HEK293 (cell line): ENCODE measurements around the gene ZNF367.

Source experiments
- CTCF ChIA-PET: fragments of 350-600 bp; formaldehyde crosslinking; extraction: SDS; loops from one replicate; lab custom pipeline; 2021; ENCODE audit warnings: antibody characterized with exemption; lab: Yijun Ruan, JAX
- POLR2A ChIA-PET: fragments of 300-600 bp; formaldehyde crosslinking; extraction: SDS; loops from one replicate; lab custom pipeline; 2020; ENCODE audit warnings: antibody characterized with exemption, inconsistent platforms; lab: Yijun Ruan, JAX
- H3K27ac ChIP-seq: fragments of 200-500 bp; sonication (Bioruptor generic); 2 replicates; pipeline ENCODE4 v1.5.1; 2014; ENCODE audit warnings: low read depth, low read length, control low read depth, inconsistent platforms; ENCODE audit errors: extremely low read depth
- H3K36me3 ChIP-seq, 2 experiments: fragments of 200-500 bp in 1 of 2; sonication (Bioruptor generic) in 1 of 2; 1 replicate in 1 of 2; 2 replicates in 1 of 2; pipeline ENCODE4 v1.5.1; 2014 to 2017; ENCODE audit warnings: inconsistent platforms in 2 of 2, low read length in 2 of 2; ENCODE audit not compliant: control insufficient read depth in 2 of 2, insufficient read depth in 1 of 2
- H3K4me1 ChIP-seq: fragments of 200-500 bp; sonication (Bioruptor generic); 2 replicates; pipeline ENCODE4 v1.5.1; 2014; ENCODE audit warnings: mild to moderate bottlenecking, low read length, inconsistent platforms; ENCODE audit not compliant: control insufficient read depth, insufficient read depth
- H3K4me3 ChIP-seq: 2 replicates; pipeline ENCODE4 v1.5.1; 2011; ENCODE audit warnings: low read depth, mild to moderate bottlenecking, control low read depth, low read length, moderate library complexity
- H3K9me3 ChIP-seq: fragments of 200-500 bp; sonication (Bioruptor generic); 2 replicates; pipeline ENCODE4 v1.5.1; 2014; ENCODE audit warnings: low read depth, low read length, inconsistent platforms; ENCODE audit not compliant: control insufficient read depth, insufficient read depth
- GLI2 ChIP-seq: fragments of 450-650 bp; formaldehyde crosslinking; IDR thresholded peaks from 2 replicates; pipeline ENCODE4; 2017; ENCODE audit warnings: missing biosample characterization, missing genetic modification characterization, low read depth, borderline replicate concordance
- GLI4 ChIP-seq: fragments of 450-650 bp; formaldehyde crosslinking; IDR thresholded peaks from 2 replicates; pipeline ENCODE4 v1.5.1; 2016; ENCODE audit warnings: missing biosample characterization, missing genetic modification characterization
- KLF10 ChIP-seq: fragments of 450-650 bp; IDR thresholded peaks from 2 replicates; pipeline ENCODE4 v1.5.1; 2018; ENCODE audit warnings: missing biosample characterization, mild to moderate bottlenecking, missing genetic modification characterization
- OSR2 ChIP-seq: fragments of 450-650 bp; formaldehyde crosslinking; IDR thresholded peaks from 2 replicates; pipeline ENCODE4 v1.5.1; 2016; ENCODE audit warnings: missing biosample characterization, missing genetic modification characterization
- PBX3 ChIP-seq: sonication (generic); formaldehyde crosslinking; IDR thresholded peaks from 2 replicates; pipeline ENCODE4 v1.8.1; 2022; ENCODE audit warnings: mild to moderate bottlenecking, moderate library complexity, missing genetic modification reagents
- PRDM1 ChIP-seq: fragments of 450-650 bp; formaldehyde crosslinking; IDR thresholded peaks from 2 replicates; pipeline ENCODE4; 2016; ENCODE audit warnings: missing biosample characterization, missing genetic modification characterization
- RBAK ChIP-seq: fragments of 450-650 bp; formaldehyde crosslinking; IDR thresholded peaks from 2 replicates; pipeline ENCODE4 v1.5.1; 2016; ENCODE audit warnings: missing biosample characterization, missing genetic modification characterization
- SCRT2 ChIP-seq: fragments of 450-650 bp; formaldehyde crosslinking; IDR thresholded peaks from 2 replicates; pipeline ENCODE4 v1.5.1; 2016; ENCODE audit warnings: missing biosample characterization, missing genetic modification characterization
- YY2 ChIP-seq: fragments of 450-650 bp; formaldehyde crosslinking; IDR thresholded peaks from 2 replicates; pipeline ENCODE4 v1.5.1; 2016; ENCODE audit warnings: missing biosample characterization, missing genetic modification characterization
- ZBTB20 ChIP-seq: fragments of 450-650 bp; formaldehyde crosslinking; IDR thresholded peaks from 2 replicates; pipeline ENCODE4 v1.5.1; 2016; ENCODE audit warnings: missing biosample characterization, missing genetic modification characterization
- ZNF18 ChIP-seq: fragments of 450-650 bp; formaldehyde crosslinking; IDR thresholded peaks from 2 replicates; pipeline ENCODE4 v1.5.1; 2016; ENCODE audit warnings: missing biosample characterization, missing genetic modification characterization
- ZNF202 ChIP-seq: fragments of 450-650 bp; formaldehyde crosslinking; IDR thresholded peaks from 2 replicates; pipeline ENCODE4 v1.5.1; 2016; ENCODE audit warnings: missing biosample characterization, missing genetic modification characterization, borderline replicate concordance
- ZNF239 ChIP-seq: fragments of 450-650 bp; formaldehyde crosslinking; IDR thresholded peaks from 2 replicates; pipeline ENCODE4 v1.5.1; 2016; ENCODE audit warnings: missing biosample characterization, missing genetic modification characterization
- ZNF280C ChIP-seq: fragments of 450-650 bp; formaldehyde crosslinking; IDR thresholded peaks from 2 replicates; pipeline ENCODE4 v1.5.1; 2016; ENCODE audit warnings: missing biosample characterization, missing genetic modification characterization
- ZNF302 ChIP-seq: fragments of 450-650 bp; formaldehyde crosslinking; IDR thresholded peaks from 2 replicates; pipeline ENCODE4 v1.5.1; 2016; ENCODE audit warnings: missing biosample characterization, missing genetic modification characterization, low read depth
- ZNF530 ChIP-seq: fragments of 450-650 bp; formaldehyde crosslinking; IDR thresholded peaks from 2 replicates; pipeline ENCODE4 v1.5.1; 2016; ENCODE audit warnings: low read depth, missing biosample characterization, missing genetic modification characterization
- ZNF654 ChIP-seq: fragments of 450-650 bp; formaldehyde crosslinking; IDR thresholded peaks from 2 replicates; pipeline ENCODE4 v1.5.1; 2016; ENCODE audit warnings: low read depth, missing biosample characterization, missing genetic modification characterization

Gene ZNF367

GRCh38 chr9:96399325-96399633, 18.9 kb downstream of the ZNF367 start (continued):
- TF ChIP-seq GLI2 (tag by site-specific recombination) (no peak), ZNF202 (tag by site-specific recombination) (no peak)
- TF ChIP-seq, all 188 proteins: peak for 0

- H3K36me3 ChIP-seq = peaks cover 3 to 27% of the 10 kb centered on the region in 2 experiments; a peak in 2 of 3 replicates
- no peak overlapping the region for H3K27ac ChIP-seq
- ChIA-PET CTCF (interaction anchor here (0.6 kb wide), 2 partner anchors 20 to 32 kb away, joined by 3 read pairs; no protein-coding TSS in a partner anchor), POLR2A (no interaction called here)
- no peak overlapping the region for H3K4me3 ChIP-seq
- TF ChIP-seq KLF10 (tag by site-specific recombination) (no peak), ZNF654 (tag by site-specific recombination) (no peak), PRDM1 (no peak), OSR2 (tag by site-specific recombination) (no peak), YY2 (tag by site-specific recombination) (no peak)
- H3K9me3 ChIP-seq = no peaks in the 10 kb centered on the region
- no peaks in the 10 kb centered on the region for H3K4me1 ChIP-seq
Measured at GRCh38 chr9:96398582-96399324, 19.4 kb downstream of the ZNF367 start.

- ChIA-PET POLR2A (no interaction called here), CTCF (no interaction called here)
- TF ChIP-seq GLI4 (no peak), ZNF18 (tag by site-specific recombination) (no peak), ZNF280C (tag by site-specific recombination) (no peak), SCRT2 (tag by site-specific recombination) (no peak), ZNF530 (no peak), RBAK (tag by site-specific recombination) (no peak), ZNF239 (tag by site-specific recombination) (no peak), ZNF302 (tag by site-specific recombination) (no peak), PBX3 (CRISPR knock-in tag) (no peak), ZBTB20 (tag by site-specific recombination) (no peak)
- peaks cover 22 to 54% of the 10 kb centered on the region in 2 experiments; a peak in 2 of 3 replicates for H3K36me3 ChIP-seq
- no peak overlapping the region for H3K27ac ChIP-seq
- H3K4me3 ChIP-seq = no peak overlapping the region
- H3K9me3 ChIP-seq = no peaks in the 10 kb centered on the region
- H3K4me1 ChIP-seq = no peaks in the 10 kb centered on the region
Measured at GRCh38 chr9:96395964-96396363, 22.2 kb downstream of the ZNF367 start.
